PC-3 (cell line): ENCODE data around the gene ST8SIA5. TPM values are rescaled to one million over a fixed set of nuclear protein-coding genes. Genes with fewer than 3 reads are reported as not detected.

Experiments used
- ATAC-seq: fragments of 200-7000 bp; cut with Tn5 transposase; 2 replicates; pipeline ENCODE4 v1.9.1; 2020; ENCODE audit warnings: mild to moderate bottlenecking, moderate library complexity
- BruUV-seq: library from RNA; stranded (reverse); fragments of 400-500 nt; replicated peaks from 2 replicates; lab custom pipeline; 2021; lab: Mats Ljungman, UMichigan
- CTCF ChIA-PET: fragments of 300-600 bp; sonication (Branson Sonifier 250); formaldehyde crosslinking; loops from one replicate; lab custom pipeline; 2022; ENCODE audit warnings: antibody characterized with exemption; lab: Charles Lee
- POLR2A ChIA-PET: fragments of 300-600 bp; sonication (Branson Sonifier 250); formaldehyde crosslinking; loops from one replicate; lab custom pipeline; 2022; ENCODE audit warnings: antibody characterized with exemption; ENCODE audit not compliant: unreplicated experiment; lab: Charles Lee
- DNase-seq: peaks from one replicate; pipeline ENCODE4 v3.0.0-alpha.2; 2015
- H2AFZ ChIP-seq: fragments of 300-600 bp; sonication (generic); 2 replicates; pipeline ENCODE4 v1.6.0; 2016; ENCODE audit warnings: antibody characterized with exemption, low read length
- H3F3A ChIP-seq: fragments of 300-600 bp; sonication (generic); one replicate; pipeline ENCODE4 v1.6.0; 2017; ENCODE audit warnings: antibody characterized with exemption, low read length, control low read depth, mild to moderate bottlenecking; ENCODE audit not compliant: unreplicated experiment
- H3K27ac ChIP-seq: fragments of 300-600 bp; sonication (generic); 2 replicates; pipeline ENCODE4 v1.5.1; 2016; ENCODE audit warnings: mild to moderate bottlenecking, low read length
- H3K27me3 ChIP-seq: fragments of 300-600 bp; sonication (generic); 2 replicates; pipeline ENCODE4 v1.6.1; 2016; ENCODE audit warnings: low read length, mixed read lengths
- H3K36me3 ChIP-seq: fragments of 300-600 bp; sonication (generic); 2 replicates; pipeline ENCODE4 v1.6.1; 2016; ENCODE audit warnings: low read depth, mixed run types, low read length, mixed read lengths
- H3K4me1 ChIP-seq: fragments of 300-600 bp; sonication (generic); 2 replicates; pipeline ENCODE4 v1.5.1; 2016; ENCODE audit warnings: low read length; ENCODE audit not compliant: insufficient read depth
- H3K4me2 ChIP-seq: fragments of 300-600 bp; sonication (generic); 2 replicates; pipeline ENCODE4 v1.6.0; 2016; ENCODE audit warnings: low read length
- H3K4me3 ChIP-seq: fragments of 300-600 bp; sonication (generic); 2 replicates; pipeline ENCODE4 v1.5.1; 2016; ENCODE audit warnings: mild to moderate bottlenecking, low read length, mixed read lengths
- H3K79me2 ChIP-seq: fragments of 300-600 bp; sonication (generic); 2 replicates; pipeline ENCODE4 v1.6.1; 2017; ENCODE audit warnings: low read length, mixed read lengths
- H3K9ac ChIP-seq: fragments of 300-600 bp; sonication (generic); 2 replicates; pipeline ENCODE4 v1.6.0; 2016; ENCODE audit warnings: mild to moderate bottlenecking, low read length
- H3K9me2 ChIP-seq: fragments of 300-600 bp; sonication (generic); replicated peaks from 2 replicates; pipeline ENCODE4 v1.6.1; 2016; ENCODE audit warnings: mixed run types, low read length, mixed read lengths
- H3K9me3 ChIP-seq: fragments of 300-600 bp; sonication (generic); 2 replicates; pipeline ENCODE4 v1.6.1; 2016; ENCODE audit warnings: low read length, mixed read lengths
- H4K20me1 ChIP-seq: fragments of 300-600 bp; sonication (generic); 2 replicates; pipeline ENCODE4 v1.6.1; 2016; ENCODE audit warnings: low read length, mixed read lengths
- CTCF ChIP-seq: fragments of 300-600 bp; sonication (generic); conservative IDR thresholded peaks from 2 replicates; pipeline ENCODE4 v1.5.1; 2017; ENCODE audit warnings: antibody characterized with exemption, low read depth, mild to moderate bottlenecking, low read length
- EZH2 ChIP-seq: fragments of 300-600 bp; sonication (generic); IDR thresholded peaks from one replicate; pipeline ENCODE4 v1.6.1; 2017; ENCODE audit warnings: antibody characterized with exemption, mild to moderate bottlenecking, low read length; ENCODE audit not compliant: unreplicated experiment
- EZH2phosphoT487 ChIP-seq: fragments of 300-600 bp; sonication (generic); IDR thresholded peaks from 2 replicates; pipeline ENCODE4 v1.6.1; 2018; ENCODE audit warnings: mild to moderate bottlenecking, antibody characterized with exemption, low read length, borderline replicate concordance
- intact Hi-C: fragments of 100-400 bp; cut with micrococcal nuclease; formaldehyde crosslinking; loops from 2 replicates; pipeline ENCODE4 v1.9.0; 2023
- total RNA-seq: library from RNA; depleted of rRNA; stranded (reverse); fragments of >200 nt; gene quantifications from 2 replicates; pipeline ENCODE4 v1.2.3, GENCODE V29; 2014

Gene ST8SIA5
- total RNA-seq, 1 experiment from 2014 or later: 0.04 TPM

- Histone ChIP-seq H3K36me3 (no peaks in the 10 kb centered on the region), H4K20me1 (no peaks in the 10 kb centered on the region), H3K79me2 (no peaks in the 10 kb centered on the region), H3F3A (no peaks in the 10 kb centered on the region), H3K4me1 (no peaks in the 10 kb centered on the region), H3K9me2 (no peaks in the 10 kb centered on the region), H3K9me3 (no peaks in the 10 kb centered on the region), H3K9ac (no peak overlapping the region), H3K4me2 (no peak overlapping the region), H2AFZ (no peak overlapping the region), H3K4me3 (no peak overlapping the region), H3K27me3 (no peaks in the 10 kb centered on the region), H3K27ac (no peak overlapping the region)
- intact Hi-C loops: no loop called here
- TF ChIP-seq EZH2 (no peak), CTCF (no peak), EZH2phosphoT487 (no peak)
- no TSS peak for BruUV-seq
- DNase-seq (no peak), ATAC-seq (no peak)
- ChIA-PET CTCF (no interaction called here), POLR2A (no interaction called here)
Measured at GRCh38 chr18:46755315-46756024, 1.4 kb downstream of the ST8SIA5 start.

GRCh38 chr18:46754661-46755292 is 2.1 kb downstream of the ST8SIA5 start:
- ATAC-seq: no peak

More at GRCh38 chr18:46754661-46755292, 2.1 kb downstream of the ST8SIA5 start:
- Histone ChIP-seq H2AFZ (no peak overlapping the region), H3K79me2 (no peaks in the 10 kb centered on the region), H3K4me2 (no peak overlapping the region), H3K9me3 (no peaks in the 10 kb centered on the region), H3K36me3 (no peaks in the 10 kb centered on the region), H3K9ac (no peak overlapping the region), H3K27me3 (no peaks in the 10 kb centered on the region), H3K4me1 (no peaks in the 10 kb centered on the region), H4K20me1 (no peaks in the 10 kb centered on the region), H3K9me2 (no peaks in the 10 kb centered on the region), H3K27ac (no peak overlapping the region), H3K4me3 (no peak overlapping the region), H3F3A (no peaks in the 10 kb centered on the region)
- ChIA-PET POLR2A (no interaction called here), CTCF (no interaction called here)
- DNase-seq: no peak
- no peak for TF ChIP-seq EZH2
- no peak for TF ChIP-seq CTCF
- TF ChIP-seq EZH2phosphoT487: no peak
- intact Hi-C loops: no loop called here
- no TSS peak for BruUV-seq
